KMS-11 (cell line): Measurements from ENCODE around the gene HCFC1.

ENCODE experiments used
- H2AFZ ChIP-seq: fragments of 200-600 bp; sonication (generic); 2 replicates; pipeline ENCODE4 v1.6.1; 2016; ENCODE audit warnings: antibody characterized with exemption, mixed run types, low read depth
- H3K27ac ChIP-seq: fragments of 200-600 bp; sonication (generic); 2 replicates; pipeline ENCODE4 v1.6.1; 2016; ENCODE audit warnings: mild to moderate bottlenecking, mixed run types
- H3K27me3 ChIP-seq: fragments of 200-600 bp; sonication (generic); 2 replicates; pipeline ENCODE4 v1.6.1; 2017; ENCODE audit warnings: mild to moderate bottlenecking, low read depth, mixed run types, moderate library complexity; ENCODE audit not compliant: insufficient read depth
- H3K36me3 ChIP-seq: fragments of 200-600 bp; sonication (generic); 2 replicates; pipeline ENCODE4 v1.6.1; 2017; ENCODE audit warnings: mild to moderate bottlenecking, mixed run types; ENCODE audit not compliant: insufficient read depth
- H3K4me1 ChIP-seq: fragments of 200-600 bp; sonication (generic); 2 replicates; pipeline ENCODE4 v1.6.1; 2016; ENCODE audit warnings: mild to moderate bottlenecking, low read depth, mixed run types; ENCODE audit not compliant: poor library complexity, severe bottlenecking
- H3K4me2 ChIP-seq: fragments of 200-600 bp; sonication (generic); 2 replicates; pipeline ENCODE4 v1.7.0; 2016; ENCODE audit warnings: mild to moderate bottlenecking, mixed run types
- H3K4me3 ChIP-seq: fragments of 200-600 bp; sonication (generic); IDR thresholded peaks from 2 replicates; pipeline ENCODE4 v1.6.1; 2017; ENCODE audit warnings: low read depth, low read length, mixed read lengths; ENCODE audit not compliant: insufficient read depth
- H3K79me2 ChIP-seq: fragments of 200-600 bp; sonication (generic); 2 replicates; pipeline ENCODE4 v1.6.1; 2016; ENCODE audit warnings: low read depth, mixed run types; ENCODE audit not compliant: insufficient read depth
- H3K9ac ChIP-seq: fragments of 200-600 bp; sonication (generic); 2 replicates; pipeline ENCODE4 v1.6.1; 2016; ENCODE audit warnings: mild to moderate bottlenecking, mixed run types
- H4K20me1 ChIP-seq: fragments of 200-600 bp; sonication (generic); 2 replicates; pipeline ENCODE4 v1.6.1; 2016; ENCODE audit warnings: mild to moderate bottlenecking, mixed run types; ENCODE audit not compliant: insufficient read depth
- TF ChIP-seq, protein P1 (sequence below): fragments of 200-600 bp; sonication (generic); conservative IDR thresholded peaks from 2 replicates; pipeline ENCODE4 v1.6.1; 2017; ENCODE audit warnings: low read depth, mild to moderate bottlenecking, antibody characterized with exemption, low read length, moderate library complexity, mixed read lengths

The HCFC1 gene

DNA sequence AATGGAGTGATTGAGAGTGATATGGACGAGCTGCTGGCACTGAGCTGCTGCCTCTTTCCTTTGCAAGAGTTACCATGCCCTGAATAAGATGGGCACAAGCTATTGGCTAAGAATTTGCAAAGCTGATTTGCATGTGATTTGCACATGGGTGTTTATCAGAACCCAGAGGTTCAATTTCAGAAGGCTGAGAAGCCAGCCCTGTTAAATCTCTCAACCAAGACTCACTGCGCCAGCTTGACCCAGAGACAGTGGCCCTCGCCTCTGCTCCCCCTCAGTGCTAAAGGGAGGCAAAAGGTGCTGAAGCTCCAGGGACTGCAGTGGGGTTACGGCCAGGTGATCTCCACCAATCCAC is 46.3 kb downstream of the HCFC1 start:
- peak overlapping the region; percentile 95 for H3K27ac ChIP-seq
- peak overlapping the region; percentile 90 for H3K9ac ChIP-seq
- TF ChIP-seq, protein P1, sequence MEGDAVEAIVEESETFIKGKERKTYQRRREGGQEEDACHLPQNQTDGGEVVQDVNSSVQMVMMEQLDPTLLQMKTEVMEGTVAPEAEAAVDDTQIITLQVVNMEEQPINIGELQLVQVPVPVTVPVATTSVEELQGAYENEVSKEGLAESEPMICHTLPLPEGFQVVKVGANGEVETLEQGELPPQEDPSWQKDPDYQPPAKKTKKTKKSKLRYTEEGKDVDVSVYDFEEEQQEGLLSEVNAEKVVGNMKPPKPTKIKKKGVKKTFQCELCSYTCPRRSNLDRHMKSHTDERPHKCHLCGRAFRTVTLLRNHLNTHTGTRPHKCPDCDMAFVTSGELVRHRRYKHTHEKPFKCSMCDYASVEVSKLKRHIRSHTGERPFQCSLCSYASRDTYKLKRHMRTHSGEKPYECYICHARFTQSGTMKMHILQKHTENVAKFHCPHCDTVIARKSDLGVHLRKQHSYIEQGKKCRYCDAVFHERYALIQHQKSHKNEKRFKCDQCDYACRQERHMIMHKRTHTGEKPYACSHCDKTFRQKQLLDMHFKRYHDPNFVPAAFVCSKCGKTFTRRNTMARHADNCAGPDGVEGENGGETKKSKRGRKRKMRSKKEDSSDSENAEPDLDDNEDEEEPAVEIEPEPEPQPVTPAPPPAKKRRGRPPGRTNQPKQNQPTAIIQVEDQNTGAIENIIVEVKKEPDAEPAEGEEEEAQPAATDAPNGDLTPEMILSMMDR: no peak
- peaks cover 43% of the 10 kb centered on the region for H3K79me2 ChIP-seq
- peak overlapping the region; percentile 94 for H3K4me2 ChIP-seq
- no peak overlapping the region for H3K4me3 ChIP-seq
- no peaks in the 10 kb centered on the region for H3K27me3 ChIP-seq
- no peaks in the 10 kb centered on the region for H4K20me1 ChIP-seq
- H3K36me3 ChIP-seq: no peaks in the 10 kb centered on the region
- peaks cover 21% of the 10 kb centered on the region for H3K4me1 ChIP-seq
- H2AFZ ChIP-seq: no peak overlapping the region

GRCh38 chrX:153924149-153924861 is 47.3 kb downstream of the HCFC1 start:
- Histone ChIP-seq H4K20me1 (no peaks in the 10 kb centered on the region), H3K36me3 (no peaks in the 10 kb centered on the region), H3K27me3 (no peaks in the 10 kb centered on the region), H3K9ac (peak overlapping the region; percentile 90; the same call in 1 of the 2 replicates), H3K4me1 (peaks cover 18% of the 10 kb centered on the region), H2AFZ (no peak overlapping the region), H3K4me2 (peak overlapping the region; percentile 94), H3K27ac (peak overlapping the region; percentile 95), H3K4me3 (no peak overlapping the region), H3K79me2 (peaks cover 43% of the 10 kb centered on the region)
- TF ChIP-seq, protein P1: no peak

DNA sequence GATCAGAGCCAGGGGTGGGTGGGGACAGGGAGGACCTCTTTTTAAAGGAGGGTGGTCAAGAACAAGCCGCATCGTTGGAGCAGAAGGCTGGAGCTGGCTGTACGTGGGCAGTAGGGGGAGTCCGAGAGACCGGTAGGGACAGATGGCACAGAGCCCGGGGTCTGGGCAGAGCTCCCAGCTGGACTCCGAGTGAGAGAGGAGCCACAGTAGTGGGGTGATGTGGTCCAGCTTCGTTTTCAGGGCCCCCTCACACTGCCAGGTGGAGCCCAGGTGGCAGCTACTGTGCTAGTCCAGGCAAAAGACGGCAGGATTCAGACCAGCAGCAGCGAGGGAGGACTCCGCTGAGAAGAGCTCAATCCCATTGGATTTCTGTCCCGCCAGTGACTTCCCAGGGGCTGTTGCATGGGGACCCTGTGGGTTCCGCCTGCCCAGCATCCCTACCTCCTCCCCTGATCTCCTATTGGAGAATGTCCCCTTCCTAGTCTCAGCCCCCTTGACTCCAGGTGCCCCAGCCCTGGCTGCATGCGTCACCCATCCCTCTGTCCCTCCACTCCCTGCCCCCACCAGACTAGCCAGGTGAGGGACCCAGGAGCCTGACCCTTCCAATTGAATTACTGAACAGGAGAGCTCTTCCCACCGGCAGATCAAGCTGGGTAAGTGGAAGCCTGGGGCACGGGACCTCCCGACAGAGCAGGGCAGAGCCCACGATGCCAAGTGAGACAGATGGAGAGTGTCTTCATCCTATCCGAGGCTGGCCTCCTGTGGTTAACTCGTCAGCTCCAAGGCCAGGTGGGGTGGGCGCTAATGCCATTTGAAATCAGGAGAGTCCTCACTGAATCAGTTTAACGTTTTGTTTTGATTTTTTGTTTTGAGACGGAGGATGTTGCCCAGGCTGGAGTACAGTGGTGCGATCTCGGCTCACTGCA is 48.4 kb downstream of the HCFC1 start:
- Histone ChIP-seq H4K20me1 (no peaks in the 10 kb centered on the region), H3K4me1 (peaks cover 12% of the 10 kb centered on the region), H3K79me2 (peaks cover 43% of the 10 kb centered on the region), H3K9ac (no peak overlapping the region), H2AFZ (no peak overlapping the region), H3K4me2 (peak overlapping the region; percentile 94; the same call in 1 of the 2 replicates), H3K4me3 (no peak overlapping the region), H3K27me3 (no peaks in the 10 kb centered on the region), H3K27ac (no peak overlapping the region), H3K36me3 (no peaks in the 10 kb centered on the region)
- TF ChIP-seq, protein P1: no peak

DNA sequence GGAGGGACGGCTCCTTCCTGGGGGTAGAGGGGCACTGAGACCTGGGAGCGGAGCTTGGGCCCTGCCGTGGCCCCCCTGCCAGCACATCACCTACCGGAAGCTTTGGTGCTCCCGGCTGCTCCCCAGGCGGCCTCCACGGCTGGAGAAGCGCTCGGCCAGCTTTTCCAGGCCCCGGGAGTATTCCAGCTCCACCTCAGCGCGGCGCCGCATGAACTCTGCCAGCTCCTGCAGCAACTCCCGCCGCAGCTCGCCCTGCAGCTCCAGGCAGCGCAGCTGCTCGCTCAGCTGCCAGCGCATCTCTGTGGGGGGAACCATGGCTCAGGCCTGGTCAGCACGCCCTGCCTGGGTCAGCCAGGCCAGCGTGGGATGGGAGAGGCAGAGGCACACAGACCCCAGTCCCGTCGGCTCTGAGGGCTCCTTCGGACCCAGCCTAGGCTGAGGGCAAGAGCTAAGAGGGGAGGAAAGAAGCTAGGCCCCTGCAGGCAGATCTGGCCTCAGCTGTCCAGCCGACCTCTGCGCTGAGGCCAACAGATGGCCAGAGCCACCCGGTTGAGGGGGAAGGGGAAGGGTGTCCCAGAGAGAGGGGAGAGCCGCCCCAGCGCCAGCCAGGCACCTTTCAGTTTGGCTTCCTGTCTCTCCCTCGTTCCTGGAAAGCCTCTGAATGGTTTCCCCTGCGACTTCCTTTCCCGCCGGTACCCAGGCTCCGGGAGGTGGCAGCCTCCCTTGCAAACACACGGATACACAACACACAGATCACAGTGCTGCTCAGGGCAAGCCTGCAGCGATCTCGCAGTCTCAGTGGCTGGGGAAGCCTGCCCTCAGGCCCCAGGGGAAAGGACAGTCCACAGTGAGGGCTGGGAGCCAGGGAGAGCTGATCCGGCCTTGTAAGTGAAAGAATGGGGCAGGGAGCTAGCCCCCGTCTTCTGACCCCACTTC is 49.8 kb downstream of the HCFC1 start:
- no peak overlapping the region for H2AFZ ChIP-seq
- H3K27me3 ChIP-seq: no peaks in the 10 kb centered on the region
- H3K36me3 ChIP-seq: no peaks in the 10 kb centered on the region
- no peaks in the 10 kb centered on the region for H4K20me1 ChIP-seq
- H3K4me1 ChIP-seq: peaks cover 12% of the 10 kb centered on the region
- H3K4me3 ChIP-seq: no peak overlapping the region
- no peak overlapping the region for H3K9ac ChIP-seq
- TF ChIP-seq, protein P1: no peak
- no peak overlapping the region for H3K4me2 ChIP-seq
- no peak overlapping the region for H3K27ac ChIP-seq
- peaks cover 43% of the 10 kb centered on the region for H3K79me2 ChIP-seq
